Uterus (tissue), 4 donors: ENCODE data around the gene UBE4A. TPM values are rescaled to one million over a fixed set of nuclear protein-coding genes. Genes with fewer than 3 reads are reported as not detected.

Experiments used
- DNase-seq, 2 donors: peaks; one replicate each; pipeline ENCODE4 v3.0.0-alpha.2; 2019 to 2020
- H3K27ac ChIP-seq, 2 donors: fragments of 200-600 bp; sonication (generic); 1 replicate in 1 of 2; 2 replicates in 1 of 2; pipeline ENCODE4 v1.5.1; 2016 to 2018
- H3K27me3 ChIP-seq, 2 donors: fragments of 200-600 bp; sonication (generic); one replicate each; pipeline ENCODE4 v1.5.1; 2018 to 2019; ENCODE audit warnings: control low read depth in 1 of 2
- H3K36me3 ChIP-seq, 2 donors: fragments of 200-600 bp; sonication (generic); one replicate each; pipeline ENCODE4 v1.5.1; 2019; ENCODE audit warnings: control low read depth in 1 of 2
- H3K4me1 ChIP-seq, 2 donors: fragments of 200-600 bp; sonication (generic); one replicate each; pipeline ENCODE4 v1.5.1; 2018 to 2019; ENCODE audit warnings: control low read depth in 1 of 2
- H3K4me3 ChIP-seq, 2 donors: fragments of 200-600 bp; sonication (generic); 1 replicate in 1 of 2; 2 replicates in 1 of 2; pipeline ENCODE4 v1.5.1; 2018 to 2019; ENCODE audit warnings: mild to moderate bottlenecking in 1 of 2
- H3K9me3 ChIP-seq, 2 donors: fragments of 200-600 bp; sonication (generic); one replicate each; pipeline ENCODE4 v1.5.1; 2019; ENCODE audit warnings: control low read depth in 1 of 2
- POLR2A ChIP-seq, 2 donors: fragments of 450-650 bp; IDR thresholded peaks; one replicate each; pipeline ENCODE4 v1.6.1; 2016; ENCODE audit warnings: antibody characterized with exemption in 2 of 2, mild to moderate bottlenecking in 1 of 2, moderate library complexity in 1 of 2
- intact Hi-C: fragments of 100-400 bp; cut with DNase I; formaldehyde crosslinking; loops from one replicate; pipeline ENCODE4 v1.15.1; 2023; ENCODE audit warnings: low total_unique reads
- total RNA-seq, 4 donors: library from RNA; depleted of rRNA in 3 of 4; stranded (reverse); fragments of >200 nt in 3 of 4; gene quantifications; one replicate each; pipeline versions ENCODE4 v1.1.0 to v1.2.4, GENCODE V29; 2014 to 2023
- TF ChIP-seq, protein P1 (sequence below), 4 experiments: fragments of 200-600 bp in 2 of 4; fragments of 450-650 bp in 2 of 4; sonication (generic) in 2 of 4; IDR thresholded peaks; one replicate each; pipeline ENCODE4 v1.5.1; 2016 to 2019; ENCODE audit warnings: antibody characterized with exemption in 4 of 4, mild to moderate bottlenecking in 2 of 4, moderate library complexity in 1 of 4
- donor health status: DM: yes; HTN: yes; CAD: no.

UBE4A gene
- total RNA-seq, 4 donors from 2014 or later, result 31.0 to 41.2 (median 33.3) TPM

DNA sequence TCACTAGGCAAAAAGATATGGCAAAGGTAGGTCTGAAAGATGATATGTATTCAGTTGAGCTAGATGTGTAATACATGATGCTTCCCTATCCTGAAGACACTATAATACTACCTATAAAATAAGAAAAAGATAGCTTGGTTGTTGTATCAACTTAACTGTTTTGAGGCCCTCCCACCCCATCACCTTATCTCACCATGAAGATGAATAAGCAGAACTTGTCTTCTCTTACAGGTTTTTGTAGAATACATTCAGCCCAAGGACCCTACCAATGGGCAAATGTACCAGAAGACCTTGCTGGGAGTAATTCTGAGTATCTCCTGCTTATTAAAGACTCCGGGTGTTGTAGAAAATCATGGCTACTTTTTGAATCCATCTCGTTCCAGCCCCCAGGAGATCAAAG is 13.9 kb downstream of the UBE4A start:
- no peak for TF ChIP-seq POLR2A (IDR thresholded peaks at IDR 0.05)
- TF ChIP-seq, protein P1, sequence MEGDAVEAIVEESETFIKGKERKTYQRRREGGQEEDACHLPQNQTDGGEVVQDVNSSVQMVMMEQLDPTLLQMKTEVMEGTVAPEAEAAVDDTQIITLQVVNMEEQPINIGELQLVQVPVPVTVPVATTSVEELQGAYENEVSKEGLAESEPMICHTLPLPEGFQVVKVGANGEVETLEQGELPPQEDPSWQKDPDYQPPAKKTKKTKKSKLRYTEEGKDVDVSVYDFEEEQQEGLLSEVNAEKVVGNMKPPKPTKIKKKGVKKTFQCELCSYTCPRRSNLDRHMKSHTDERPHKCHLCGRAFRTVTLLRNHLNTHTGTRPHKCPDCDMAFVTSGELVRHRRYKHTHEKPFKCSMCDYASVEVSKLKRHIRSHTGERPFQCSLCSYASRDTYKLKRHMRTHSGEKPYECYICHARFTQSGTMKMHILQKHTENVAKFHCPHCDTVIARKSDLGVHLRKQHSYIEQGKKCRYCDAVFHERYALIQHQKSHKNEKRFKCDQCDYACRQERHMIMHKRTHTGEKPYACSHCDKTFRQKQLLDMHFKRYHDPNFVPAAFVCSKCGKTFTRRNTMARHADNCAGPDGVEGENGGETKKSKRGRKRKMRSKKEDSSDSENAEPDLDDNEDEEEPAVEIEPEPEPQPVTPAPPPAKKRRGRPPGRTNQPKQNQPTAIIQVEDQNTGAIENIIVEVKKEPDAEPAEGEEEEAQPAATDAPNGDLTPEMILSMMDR (IDR thresholded peaks at IDR 0.05), result no peak
- Histone ChIP-seq H3K9me3 (no peaks in the 10 kb centered on the region), H3K36me3 (no peaks in the 10 kb centered on the region), H3K27me3 (no peaks in the 10 kb centered on the region), H3K27ac (no peak overlapping the region), H3K4me1 (no peaks in the 10 kb centered on the region), H3K4me3 (no peak overlapping the region)
- no peak for DNase-seq
- intact Hi-C loops, result no loop called here

DNA sequence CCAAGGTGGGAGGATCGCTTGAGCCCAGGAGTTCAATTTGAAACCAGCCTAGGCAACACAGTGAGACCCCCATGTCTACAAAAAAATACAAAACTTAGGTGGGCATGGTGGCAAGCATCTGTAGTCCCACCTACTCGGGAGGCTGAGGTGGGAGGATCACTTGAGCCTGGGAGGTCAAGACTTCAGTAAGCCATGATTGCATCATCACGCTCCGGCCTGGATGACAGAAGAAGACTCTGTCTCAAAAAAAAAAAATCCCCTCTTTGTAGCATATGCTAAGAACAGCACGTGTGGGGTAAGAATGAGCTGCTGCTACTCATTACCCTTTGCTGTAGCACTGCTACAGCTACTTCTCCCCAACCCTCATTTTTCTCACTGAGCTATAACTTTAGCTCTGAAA is 14.5 kb downstream of the UBE4A start:
- TF ChIP-seq, protein P1 (IDR thresholded peaks at IDR 0.05), result no peak
- no peak for TF ChIP-seq POLR2A (IDR thresholded peaks at IDR 0.05)
- Histone ChIP-seq H3K9me3 (no peaks in the 10 kb centered on the region), H3K4me1 (no peaks in the 10 kb centered on the region), H3K4me3 (no peak overlapping the region), H3K27me3 (no peaks in the 10 kb centered on the region), H3K27ac (no peak overlapping the region), H3K36me3 (no peaks in the 10 kb centered on the region)
- intact Hi-C loops, result no loop called here
- DNase-seq, result no peak

DNA sequence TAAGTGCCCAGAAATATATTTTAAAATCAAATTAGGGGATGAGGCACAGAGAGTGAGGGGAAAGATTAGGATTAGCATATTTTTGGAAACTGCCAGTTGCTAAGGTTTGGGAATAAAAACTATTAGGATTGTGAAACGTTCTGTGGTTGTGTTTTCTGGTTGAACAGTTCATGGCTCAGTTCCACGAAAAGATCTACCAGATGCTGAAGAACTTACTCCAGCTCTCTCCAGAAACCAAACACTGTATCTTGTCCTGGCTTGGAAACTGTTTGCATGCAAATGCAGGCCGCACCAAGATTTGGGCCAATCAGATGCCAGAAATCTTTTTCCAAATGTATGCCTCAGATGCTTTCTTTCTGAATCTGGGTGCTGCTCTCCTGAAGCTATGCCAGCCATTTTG is 15.3 kb downstream of the UBE4A start:
- Histone ChIP-seq H3K4me3 (no peak overlapping the region), H3K9me3 (no peaks in the 10 kb centered on the region), H3K27me3 (no peaks in the 10 kb centered on the region), H3K27ac (no peak overlapping the region), H3K4me1 (no peaks in the 10 kb centered on the region), H3K36me3 (no peaks in the 10 kb centered on the region)
- no peak for DNase-seq
- no peak for TF ChIP-seq POLR2A (IDR thresholded peaks at IDR 0.05)
- TF ChIP-seq, protein P1 (IDR thresholded peaks at IDR 0.05), result no peak
- intact Hi-C loops, result no loop called here

DNA sequence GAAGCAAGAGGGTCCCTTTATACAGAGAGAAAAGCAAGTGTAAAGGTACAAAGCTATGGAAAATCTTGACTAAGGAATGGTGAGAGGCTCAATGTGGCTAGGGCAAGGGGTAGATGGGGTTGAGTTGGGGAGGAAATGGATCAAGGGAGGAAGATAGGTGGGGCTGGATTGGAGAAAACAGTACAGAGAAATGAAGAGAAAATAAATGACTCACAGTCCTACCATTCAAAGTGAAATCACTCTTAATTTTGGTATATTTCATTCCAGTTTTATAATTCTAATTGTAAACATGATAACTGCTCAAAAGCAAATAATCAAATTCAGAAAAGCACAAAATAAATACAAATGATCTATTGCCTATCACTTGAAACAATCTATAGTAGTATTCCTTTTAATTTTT is 16.6 kb downstream of the UBE4A start:
- H3K27ac ChIP-seq, result no peak overlapping the region
- H3K9me3 ChIP-seq, result no peaks in the 10 kb centered on the region
- H3K4me1 ChIP-seq, result no peaks in the 10 kb centered on the region
- intact Hi-C loops, result no loop called here
- no peaks in the 10 kb centered on the region for H3K36me3 ChIP-seq
- no peak overlapping the region for H3K4me3 ChIP-seq
- DNase-seq, result no peak
- no peaks in the 10 kb centered on the region for H3K27me3 ChIP-seq
- TF ChIP-seq, protein P1 (IDR thresholded peaks at IDR 0.05), result no peak
- no peak for TF ChIP-seq POLR2A (IDR thresholded peaks at IDR 0.05)

DNA sequence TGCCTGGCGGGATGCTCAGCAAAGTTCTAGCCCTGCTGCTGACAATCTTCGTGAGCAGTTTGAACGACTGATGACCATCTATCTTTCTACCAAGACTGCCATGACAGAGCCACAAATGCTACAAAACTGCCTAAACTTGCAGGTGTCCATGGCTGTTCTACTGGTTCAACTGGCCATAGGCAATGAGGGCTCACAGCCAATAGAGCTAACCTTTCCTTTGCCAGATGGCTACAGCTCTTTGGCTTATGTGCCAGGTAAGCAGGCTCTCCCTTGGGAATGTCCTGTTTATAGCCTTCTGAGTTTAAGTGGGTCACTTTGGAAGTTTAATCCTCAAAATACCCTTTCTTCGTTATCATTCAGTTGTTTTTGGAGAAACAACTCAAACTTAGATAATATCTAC is 20.1 kb downstream of the UBE4A start:
- intact Hi-C loops, result no loop called here
- TF ChIP-seq, protein P1 (IDR thresholded peaks at IDR 0.05), result no peak
- TF ChIP-seq POLR2A (IDR thresholded peaks at IDR 0.05), result no peak
- no peaks in the 10 kb centered on the region for H3K27me3 ChIP-seq
- no peaks in the 10 kb centered on the region for H3K4me1 ChIP-seq
- H3K36me3 ChIP-seq, result no peaks in the 10 kb centered on the region
- no peaks in the 10 kb centered on the region for H3K9me3 ChIP-seq
- H3K4me3 ChIP-seq, result no peak overlapping the region
- DNase-seq, result no peak
- no peak overlapping the region for H3K27ac ChIP-seq
